CD4-positive, CD25-positive, alpha-beta regulatory T cell (primary cell): ENCODE results near the gene ELMO3. TPM values are rescaled to one million over a fixed set of nuclear protein-coding genes. Genes with fewer than 3 reads are reported as not detected.

Experiments
- ATAC-seq, 2 donors: fragments of 150-1000 bp; cut with Tn5 transposase; one replicate each; pipeline ENCODE4 v1.10.0; 2021; ENCODE audit warnings: low read depth in 2 of 2, moderate number of reproducible peaks in 2 of 2, moderate library complexity in 1 of 2
- DNase-seq, 3 donors: peaks; one replicate each; pipeline versions ENCODE4 v3.0.0 to v3.0.0-alpha.2; 2012 to 2022; ENCODE audit warnings: mixed read lengths in 1 of 3
- H3K27ac ChIP-seq: one replicate; pipeline ENCODE4 v1.7.0; 2013; ENCODE audit warnings: mild to moderate bottlenecking, low read length; ENCODE audit not compliant: insufficient read depth, poor library complexity, severe bottlenecking
- H3K27me3 ChIP-seq: one replicate; pipeline ENCODE4 v1.7.0; 2013; ENCODE audit warnings: low read length; ENCODE audit not compliant: control insufficient read depth, insufficient read depth
- H3K36me3 ChIP-seq: one replicate; pipeline ENCODE4 v1.7.0; 2013; ENCODE audit warnings: mild to moderate bottlenecking, low read length, moderate library complexity; ENCODE audit not compliant: control insufficient read depth, insufficient read depth
- H3K4me1 ChIP-seq: 2 replicates; pipeline ENCODE4 v1.7.0; 2013; ENCODE audit warnings: mild to moderate bottlenecking, low read length; ENCODE audit not compliant: insufficient read depth, control insufficient read depth, poor library complexity, severe bottlenecking
- H3K4me3 ChIP-seq: one replicate; pipeline ENCODE4 v1.7.0; 2013; ENCODE audit warnings: low read depth, mild to moderate bottlenecking, low read length, moderate library complexity
- H3K9me3 ChIP-seq, 2 experiments: 1 replicate in 1 of 2; 2 replicates in 1 of 2; pipeline ENCODE4 v1.7.0; 2013; ENCODE audit warnings: low read length in 2 of 2, mild to moderate bottlenecking in 1 of 2, moderate library complexity in 1 of 2; ENCODE audit not compliant: control insufficient read depth in 2 of 2
- H3K27ac Mint-ChIP-seq, 3 donors: one replicate each; pipeline ENCODE4 v1.8.0; 2020 to 2022; ENCODE audit warnings: mild to moderate bottlenecking in 3 of 3, mixed read lengths in 3 of 3, moderate library complexity in 2 of 3
- H3K27me3 Mint-ChIP-seq: one replicate; pipeline ENCODE4 v1.8.0; 2022; ENCODE audit warnings: mild to moderate bottlenecking, mixed read lengths
- H3K36me3 Mint-ChIP-seq: one replicate; pipeline ENCODE4 v1.8.0; 2020; ENCODE audit warnings: mixed read lengths
- H3K4me1 Mint-ChIP-seq, 4 donors: one replicate each; pipeline ENCODE4 v1.8.0; 2020 to 2022; ENCODE audit warnings: mixed read lengths in 4 of 4, mild to moderate bottlenecking in 1 of 4
- H3K4me3 Mint-ChIP-seq, 4 donors: one replicate each; pipeline ENCODE4 v1.8.0; 2020 to 2022; ENCODE audit warnings: mild to moderate bottlenecking in 4 of 4, mixed read lengths in 4 of 4, moderate library complexity in 3 of 4
- H3K9me3 Mint-ChIP-seq, 7 donors: one replicate each; pipeline ENCODE4 v1.8.0; 2020 to 2022; ENCODE audit warnings: mixed read lengths in 7 of 7, mild to moderate bottlenecking in 3 of 7, moderate library complexity in 2 of 7
- polyA plus RNA-seq, 4 donors: library from polyadenylated mRNA; unstranded; fragments of 300-500 nt; fragmentation: Illumina TruSeq; gene quantifications; one replicate each; pipeline ENCODE4 v1.2.3, GENCODE V29; 2021
- total RNA-seq: library from RNA; stranded (reverse); gene quantifications from one replicate; pipeline ENCODE4 v1.2.3, GENCODE V29; 2022

The ELMO3 gene
- total and polyA plus RNA-seq, 5 donors from 2014 or later, result 0.09 to 2.2 TPM; not detected in 3

DNA sequence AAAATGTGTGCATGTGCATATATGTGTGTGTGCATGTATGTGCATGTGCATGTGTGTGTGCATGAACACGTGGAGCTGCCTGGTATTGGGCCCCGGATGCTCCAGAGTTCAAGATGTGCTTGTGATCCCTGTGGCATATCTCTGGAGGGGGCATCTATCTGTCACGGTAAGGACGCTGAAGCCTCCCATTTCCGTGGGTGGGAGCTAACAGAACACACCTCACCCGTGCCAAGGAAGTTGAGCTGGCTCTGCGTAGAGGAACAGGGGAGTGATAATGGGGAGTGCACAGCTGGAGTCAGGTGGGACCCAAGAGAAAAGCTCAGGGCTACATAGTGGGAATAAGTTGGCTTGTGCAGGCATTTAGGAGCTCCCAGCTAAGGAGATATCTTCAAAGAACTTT lies 12.7 kb downstream of the ELMO3 start:
- Histone ChIP-seq H3K36me3 (no peaks in the 10 kb centered on the region), H3K27me3 (no peaks in the 10 kb centered on the region), H3K9me3 (no peaks in the 10 kb centered on the region), H3K4me1 (no peaks in the 10 kb centered on the region), H3K27ac (no peak overlapping the region), H3K4me3 (no peak overlapping the region)
- DNase-seq (no peak), ATAC-seq (no peak)
- no peaks in the 10 kb centered on the region for H3K27me3 Mint-ChIP-seq
- no peaks in the 10 kb centered on the region for H3K9me3 Mint-ChIP-seq
- no peak overlapping the region for H3K27ac Mint-ChIP-seq
- H3K4me1 Mint-ChIP-seq, result peaks cover 0 to 4% (median 0%) of the 10 kb centered on the region in 4 donors
- peaks cover 7% of the 10 kb centered on the region for H3K36me3 Mint-ChIP-seq
- no peak overlapping the region for H3K4me3 Mint-ChIP-seq

GRCh38 chr16:67212766-67213165 lies 13.8 kb downstream of the ELMO3 start:
- no peaks in the 10 kb centered on the region for H3K4me1 ChIP-seq
- H3K9me3 ChIP-seq, result no peaks in the 10 kb centered on the region
- Mint-ChIP-seq H3K9me3 (no peaks in the 10 kb centered on the region), H3K27ac (no peak overlapping the region), H3K36me3 (peaks cover 15% of the 10 kb centered on the region), H3K27me3 (no peaks in the 10 kb centered on the region), H3K4me1 (peaks cover 0 to 4% (median under 1%) of the 10 kb centered on the region in 4 donors), H3K4me3 (peak overlapping the region in 1 of 4 donors; percentile 43)
- H3K4me3 ChIP-seq, result no peak overlapping the region
- ATAC-seq (no peak), DNase-seq (no peak)
- H3K27ac ChIP-seq, result no peak overlapping the region
- H3K27me3 ChIP-seq, result no peaks in the 10 kb centered on the region
- no peaks in the 10 kb centered on the region for H3K36me3 ChIP-seq

- H3K36me3 ChIP-seq, result no peaks in the 10 kb centered on the region
- no peak for ATAC-seq
- H3K27me3 ChIP-seq, result no peaks in the 10 kb centered on the region
- Mint-ChIP-seq H3K27me3 (no peaks in the 10 kb centered on the region), H3K4me3 (no peak overlapping the region), H3K9me3 (no peaks in the 10 kb centered on the region), H3K27ac (no peak overlapping the region), H3K36me3 (peaks cover 15% of the 10 kb centered on the region), H3K4me1 (peaks cover 0 to 4% (median under 1%) of the 10 kb centered on the region in 4 donors)
- no peak overlapping the region for H3K4me3 ChIP-seq
- DNase-seq, result no peak
- H3K27ac ChIP-seq, result no peak overlapping the region
- H3K4me1 ChIP-seq, result no peaks in the 10 kb centered on the region
- H3K9me3 ChIP-seq, result no peaks in the 10 kb centered on the region
Measured at GRCh38 chr16:67213197-67214019, 14.5 kb downstream of the ELMO3 start.

GRCh38 chr16:67215706-67216105 lies 16.8 kb downstream of the ELMO3 start:
- Mint-ChIP-seq H3K4me1 (peaks cover 0 to 4% (median 2%) of the 10 kb centered on the region in 4 donors), H3K9me3 (no peaks in the 10 kb centered on the region), H3K4me3 (no peak overlapping the region), H3K36me3 (peaks cover 18% of the 10 kb centered on the region), H3K27me3 (no peaks in the 10 kb centered on the region), H3K27ac (no peak overlapping the region)
- no peaks in the 10 kb centered on the region for H3K9me3 ChIP-seq
- no peaks in the 10 kb centered on the region for H3K4me1 ChIP-seq
- H3K36me3 ChIP-seq, result no peaks in the 10 kb centered on the region
- DNase-seq (no peak), ATAC-seq (no peak)
- H3K27ac ChIP-seq, result no peak overlapping the region
- H3K4me3 ChIP-seq, result no peak overlapping the region
- H3K27me3 ChIP-seq, result no peaks in the 10 kb centered on the region

DNA sequence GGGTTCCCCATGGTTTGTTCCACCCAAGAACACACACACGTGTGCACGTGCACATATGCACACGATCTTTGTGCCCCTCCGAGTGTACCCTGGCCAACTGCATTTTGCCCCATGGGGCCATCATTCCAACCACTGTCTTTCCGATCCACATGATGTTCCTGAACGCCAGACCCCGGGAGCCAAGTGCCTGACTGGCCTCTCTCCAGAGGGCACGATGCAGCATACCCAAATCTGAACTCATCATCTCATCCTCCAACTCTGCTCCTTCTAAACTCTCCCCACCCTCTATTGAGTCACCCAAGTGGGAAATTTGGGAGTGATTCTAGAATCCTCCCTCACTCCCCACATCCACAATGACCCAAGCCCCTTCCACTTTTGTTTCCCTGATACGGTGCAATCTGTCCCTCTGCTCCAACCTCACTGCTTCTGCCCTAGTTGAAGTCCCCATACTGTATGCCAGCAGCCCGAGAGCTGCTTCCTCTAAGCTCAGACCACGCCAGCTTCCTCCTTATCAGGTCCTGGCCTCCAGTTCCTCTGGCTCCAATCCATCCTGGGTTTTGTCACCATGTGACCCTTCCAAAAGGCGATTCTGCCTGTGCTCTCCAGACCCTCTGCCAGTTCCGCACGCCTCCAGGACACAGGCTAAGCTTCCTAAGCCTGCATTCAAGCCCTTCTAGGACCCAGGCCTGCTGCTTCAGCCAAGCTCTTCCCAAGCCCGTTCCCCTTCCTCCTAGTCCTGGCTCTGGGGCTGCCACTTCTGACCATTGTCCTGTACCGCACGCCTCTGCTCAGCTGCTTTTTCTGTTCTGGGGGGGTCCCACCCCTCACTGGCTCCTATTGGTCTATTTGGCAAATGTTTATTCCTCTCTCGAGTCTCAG lies 17.9 kb downstream of the ELMO3 start:
- H3K36me3 Mint-ChIP-seq, result peaks cover 16% of the 10 kb centered on the region
- Histone ChIP-seq H3K36me3 (no peaks in the 10 kb centered on the region), H3K9me3 (no peaks in the 10 kb centered on the region), H3K27me3 (no peaks in the 10 kb centered on the region), H3K4me3 (no peak overlapping the region), H3K27ac (no peak overlapping the region), H3K4me1 (no peaks in the 10 kb centered on the region)
- DNase-seq (no peak), ATAC-seq (no peak)
- no peaks in the 10 kb centered on the region for H3K9me3 Mint-ChIP-seq
- no peak overlapping the region for H3K4me3 Mint-ChIP-seq
- peaks cover 0 to 7% (median under 1%) of the 10 kb centered on the region in 4 donors for H3K4me1 Mint-ChIP-seq
- H3K27me3 Mint-ChIP-seq, result no peaks in the 10 kb centered on the region
- peak overlapping the region in 2 of 3 donors; percentile 66 to 75 for H3K27ac Mint-ChIP-seq

GRCh38 chr16:67223992-67224391 lies 25.1 kb downstream of the ELMO3 start:
- Histone ChIP-seq H3K9me3 (no peaks in the 10 kb centered on the region), H3K36me3 (peaks cover 8% of the 10 kb centered on the region), H3K27me3 (no peaks in the 10 kb centered on the region), H3K27ac (no peak overlapping the region), H3K4me3 (no peak overlapping the region), H3K4me1 (peaks cover 19% of the 10 kb centered on the region)
- Mint-ChIP-seq H3K4me3 (peak overlapping the region in 1 of 4 donors; percentile 0), H3K27me3 (no peaks in the 10 kb centered on the region), H3K4me1 (peaks cover 15 to 45% (median 26%) of the 10 kb centered on the region in 4 donors), H3K9me3 (no peaks in the 10 kb centered on the region), H3K36me3 (peaks cover 13% of the 10 kb centered on the region), H3K27ac (peak overlapping the region in 1 of 3 donors; percentile 40)
- ATAC-seq (no peak), DNase-seq (no peak)

DNA sequence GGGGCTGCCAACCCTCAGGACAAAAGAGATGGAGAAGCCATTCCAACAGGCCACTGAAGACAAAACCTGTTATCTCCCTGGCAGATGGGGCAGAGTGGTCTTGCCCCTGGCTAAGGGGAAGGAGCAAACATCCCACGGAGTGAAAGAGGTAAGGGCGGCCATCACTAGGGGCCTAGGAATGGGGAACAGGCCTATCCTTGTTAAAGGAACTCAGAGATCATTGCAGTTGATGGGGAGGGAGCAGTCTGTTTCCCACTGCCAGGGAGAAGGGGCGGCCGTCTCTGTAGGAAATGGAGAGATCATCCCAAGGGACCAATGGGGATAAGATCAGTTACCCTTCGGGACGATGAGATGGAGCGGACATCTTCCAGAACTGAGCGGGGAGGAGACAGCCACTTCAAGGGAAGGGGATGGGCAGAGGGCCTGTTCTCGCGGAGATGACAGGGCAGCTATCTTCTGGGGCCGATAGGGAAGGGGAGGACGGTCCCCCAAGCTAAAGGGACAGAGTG lies 27.4 kb downstream of the ELMO3 start:
- Mint-ChIP-seq H3K9me3 (no peaks in the 10 kb centered on the region), H3K4me3 (peak overlapping the region; percentile 98 to 99 (median 98)), H3K27me3 (no peaks in the 10 kb centered on the region), H3K36me3 (peaks cover 11% of the 10 kb centered on the region), H3K4me1 (peaks cover 8 to 49% (median 26%) of the 10 kb centered on the region in 4 donors), H3K27ac (peak overlapping the region; percentile 67 to 98 (median 97))
- Histone ChIP-seq H3K27me3 (no peaks in the 10 kb centered on the region), H3K27ac (peak overlapping the region; percentile 78), H3K36me3 (peaks cover 31% of the 10 kb centered on the region), H3K4me1 (peaks cover 19% of the 10 kb centered on the region), H3K4me3 (peak overlapping the region; percentile 87), H3K9me3 (no peaks in the 10 kb centered on the region)
- ATAC-seq (no peak), DNase-seq (no peak)
